GM18907 (cell line): Measurements from ENCODE around the gene PLXNA4.

Experiments used
- ATAC-seq: cut with Tn5 transposase; IDR thresholded peaks from one replicate; pipeline ENCODE4 v1.9.1; 2021; ENCODE audit warnings: mild to moderate bottlenecking, moderate library complexity; ENCODE audit not compliant: unreplicated experiment

Gene PLXNA4

GRCh38 chr7:132504852-132505251, 71.4 kb downstream of the PLXNA4 start:
- no peak for ATAC-seq

- no peak for ATAC-seq
Measured at GRCh38 chr7:132504071-132504470, 72.2 kb downstream of the PLXNA4 start.

DNA sequence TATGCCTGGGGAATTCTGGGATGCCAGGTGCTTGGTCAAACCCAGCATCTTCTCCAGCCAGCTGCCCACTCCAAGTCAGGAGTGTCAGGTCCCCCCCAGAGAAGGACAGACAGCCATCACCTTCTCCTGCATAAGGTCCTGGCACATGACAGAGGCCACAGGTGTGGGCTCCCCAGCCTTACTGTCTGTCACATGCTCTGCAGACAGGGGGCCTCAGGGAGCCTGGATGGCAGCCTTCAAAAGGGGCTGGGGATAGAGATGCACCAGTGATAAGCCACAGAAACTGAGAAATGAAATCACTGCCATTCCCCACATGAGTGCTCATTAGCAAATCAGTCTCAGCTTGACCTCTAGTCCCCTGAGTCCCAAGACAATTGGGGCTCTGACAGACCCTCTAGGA, 72.9 kb downstream of the PLXNA4 start:
- no peak for ATAC-seq

- no peak for ATAC-seq
Measured at GRCh38 chr7:132501956-132502355, 74.3 kb downstream of the PLXNA4 start.

- ATAC-seq, result no peak
Measured at GRCh38 chr7:132500727-132501440, 75.4 kb downstream of the PLXNA4 start.

DNA sequence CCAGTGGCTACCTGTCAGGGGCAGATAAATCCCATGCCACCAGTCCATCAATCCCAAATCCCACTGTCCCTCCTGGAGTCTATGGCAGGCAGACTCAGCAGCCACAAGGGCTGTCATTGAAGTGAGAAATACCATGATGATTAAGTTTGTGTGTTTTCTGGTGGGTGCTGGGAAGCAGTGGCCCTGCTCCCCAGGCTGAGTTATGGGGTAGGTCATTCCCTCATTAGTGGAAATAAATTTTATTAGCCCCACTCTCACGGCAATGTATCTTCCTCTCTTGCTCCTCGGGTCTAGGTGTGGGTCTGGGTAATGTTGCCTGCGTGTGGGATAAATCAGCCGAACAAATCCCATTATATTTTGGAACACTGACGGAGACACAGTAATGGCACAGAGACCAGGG, 76.8 kb downstream of the PLXNA4 start:
- no peak for ATAC-seq

GRCh38 chr7:132499065-132499464, 77.2 kb downstream of the PLXNA4 start:
- no peak for ATAC-seq

DNA sequence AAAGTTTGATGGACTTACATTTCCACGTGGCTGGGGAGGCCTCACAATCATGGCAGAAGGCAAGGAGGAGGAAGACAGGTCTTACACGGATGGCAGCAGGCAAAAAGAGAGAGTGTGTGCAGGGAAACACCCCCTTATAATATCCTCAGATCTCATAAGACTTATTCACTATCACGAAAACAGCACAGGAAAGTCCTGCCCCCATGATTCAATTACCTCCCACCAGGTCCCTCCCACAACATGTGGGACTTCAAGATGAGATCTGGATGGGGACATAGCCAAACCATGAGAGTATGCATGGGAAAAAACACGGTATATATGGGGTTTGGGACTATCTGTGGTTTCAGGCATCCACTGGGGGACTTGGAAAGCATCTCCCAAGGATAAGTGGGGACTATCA, 78.0 kb downstream of the PLXNA4 start:
- no peak for ATAC-seq

DNA sequence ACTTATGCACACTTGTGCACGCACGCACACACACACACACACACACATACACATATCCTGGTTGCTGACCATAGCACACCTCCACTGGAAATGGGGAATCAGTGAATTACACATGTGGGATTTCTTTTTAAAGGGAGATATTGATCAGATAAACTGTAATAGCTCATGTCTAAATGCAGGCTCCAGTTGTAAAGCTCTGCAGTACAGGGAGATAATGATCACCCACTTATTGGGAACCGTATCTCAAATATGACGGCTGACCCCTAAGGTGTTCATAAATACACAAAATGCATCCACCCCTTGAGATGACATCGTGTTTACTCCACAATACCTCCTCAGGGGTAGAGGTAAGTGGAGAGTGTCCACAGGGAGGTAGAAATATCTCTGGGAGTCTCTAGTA, 79.2 kb downstream of the PLXNA4 start:
- ATAC-seq, result no peak

DNA sequence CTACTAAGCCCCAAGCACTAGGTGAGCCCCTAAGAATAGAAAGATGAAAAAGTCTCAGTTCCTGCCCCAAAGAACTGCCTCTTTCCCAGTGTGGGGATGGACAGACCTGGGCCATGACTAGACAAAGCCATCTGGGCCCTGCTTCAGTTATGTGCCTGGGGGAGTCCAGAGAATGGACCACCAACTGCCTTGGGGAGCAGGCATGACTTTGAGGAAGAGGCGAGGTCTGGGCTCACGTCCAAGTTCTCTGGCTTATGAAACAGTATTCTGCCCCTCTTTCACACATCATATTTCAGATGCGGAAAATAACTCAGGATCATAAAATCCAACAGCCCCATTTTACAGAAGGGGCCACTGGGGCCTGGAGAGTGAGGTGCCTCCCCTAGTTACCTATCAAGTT, 80.3 kb downstream of the PLXNA4 start:
- ATAC-seq, result no peak

DNA sequence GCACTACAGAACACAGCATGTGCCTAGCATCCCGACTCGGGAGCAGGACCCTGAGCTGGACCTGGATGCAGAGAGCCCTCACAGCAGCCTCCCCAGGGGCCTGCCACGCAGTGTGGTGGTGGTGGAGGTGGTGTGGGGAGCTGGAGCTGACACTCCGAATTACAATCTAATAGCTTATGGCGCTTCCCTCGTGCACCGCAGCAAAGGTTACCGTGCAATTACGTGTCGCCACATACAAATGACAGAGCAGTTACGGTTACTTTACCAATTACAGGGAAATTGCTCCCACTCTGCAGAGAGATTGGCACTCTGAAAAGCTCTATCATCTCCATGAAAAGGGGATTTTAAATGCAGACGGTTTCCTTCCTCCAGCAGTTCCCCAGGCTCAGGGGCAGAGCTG, 81.8 kb downstream of the PLXNA4 start:
- ATAC-seq, result no peak

- no peak for ATAC-seq
Measured at GRCh38 chr7:132492823-132493445, 83.3 kb downstream of the PLXNA4 start.

GRCh38 chr7:132491391-132491945, 84.8 kb downstream of the PLXNA4 start:
- no peak for ATAC-seq

GRCh38 chr7:132490474-132490873, 85.8 kb downstream of the PLXNA4 start:
- ATAC-seq, result no peak

GRCh38 chr7:132489776-132490237, 86.5 kb downstream of the PLXNA4 start:
- no peak for ATAC-seq

GRCh38 chr7:132488634-132489302, 87.5 kb downstream of the PLXNA4 start:
- no peak for ATAC-seq

DNA sequence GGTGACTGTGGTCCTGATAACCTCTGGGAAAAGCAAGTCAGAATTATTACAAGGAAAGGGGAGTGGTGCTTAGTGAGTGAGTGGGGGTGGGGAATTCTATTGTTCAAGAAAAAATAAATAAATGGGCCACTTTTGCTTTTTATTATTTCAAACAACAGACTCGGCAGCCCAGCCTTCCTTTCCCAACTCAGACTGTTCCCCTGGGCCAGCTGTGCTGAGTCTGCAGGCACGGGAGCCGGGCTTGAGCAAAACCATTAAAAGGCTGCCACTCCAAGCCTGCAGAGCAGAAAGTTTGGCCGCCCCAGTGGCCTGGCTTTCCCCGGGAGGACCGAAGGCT, 90.0 kb downstream of the PLXNA4 start:
- no peak for ATAC-seq

DNA sequence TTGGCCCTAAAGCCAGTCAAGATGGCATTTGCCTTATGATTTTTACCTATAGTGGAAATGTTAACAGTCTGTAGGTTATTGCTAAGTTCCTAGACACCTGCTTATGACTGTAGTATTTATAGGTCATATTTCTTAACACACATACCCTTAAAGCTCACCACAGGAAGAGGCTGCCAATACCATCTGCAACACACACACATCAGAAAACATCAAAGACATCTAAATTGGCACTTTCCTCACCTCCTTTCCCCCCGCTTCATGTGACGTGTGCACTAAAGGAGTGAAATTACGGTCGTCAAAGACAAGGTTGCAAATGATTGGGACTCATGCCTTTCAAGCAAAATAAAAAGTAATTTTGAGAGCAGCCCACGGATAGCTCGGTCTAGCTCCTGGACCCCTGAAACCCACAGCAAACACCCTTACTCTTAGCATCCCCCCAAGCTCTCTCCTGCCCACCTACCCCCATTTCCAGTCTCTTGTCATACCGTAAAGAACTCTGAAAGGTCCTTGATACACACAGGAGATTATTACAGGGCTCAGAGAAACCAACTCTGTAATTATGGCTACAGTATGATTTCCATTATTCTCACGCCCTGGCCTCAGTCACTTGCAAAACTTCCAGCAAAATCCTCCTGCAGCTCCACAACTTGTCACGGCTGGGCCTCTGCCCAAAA, 90.5 kb downstream of the PLXNA4 start:
- ATAC-seq, result no peak

DNA sequence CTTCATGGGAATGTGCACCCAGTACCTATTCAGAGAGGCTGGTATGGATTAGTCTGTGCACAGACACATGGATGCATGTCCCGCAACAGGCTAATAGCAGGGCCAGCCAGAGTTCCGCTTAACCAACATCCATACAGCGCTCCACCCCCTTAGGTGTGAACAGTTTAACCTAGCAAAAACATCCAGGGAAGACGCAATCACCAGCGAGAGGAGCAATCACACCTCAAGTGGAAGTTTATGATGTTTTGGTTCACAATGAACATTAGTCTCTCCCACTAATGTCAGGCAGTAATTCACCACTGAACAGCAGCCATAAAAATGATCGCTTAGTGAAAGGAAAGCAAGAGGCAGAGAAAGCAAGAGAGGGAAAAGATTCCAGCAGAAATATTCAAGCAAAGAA, 91.1 kb downstream of the PLXNA4 start:
- ATAC-seq, result no peak

DNA sequence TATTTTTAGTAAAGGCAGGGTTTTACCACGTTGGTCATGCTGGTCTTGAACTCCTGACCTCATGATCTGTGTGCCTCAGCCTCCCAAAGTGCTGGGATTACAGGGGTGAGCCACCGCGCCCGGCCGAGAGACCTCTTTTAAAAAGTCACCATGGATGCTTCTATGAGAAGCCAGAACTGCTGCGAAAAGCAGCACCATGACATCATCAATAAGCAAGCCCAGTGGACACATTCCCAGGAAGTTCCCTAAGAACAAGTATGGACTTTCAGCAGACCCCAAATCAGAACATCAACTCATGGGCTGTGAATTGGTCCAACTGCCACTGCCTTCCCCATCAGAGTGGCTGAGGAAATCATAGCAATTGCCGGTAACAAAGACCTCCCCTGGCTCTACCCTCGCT, 93.4 kb downstream of the PLXNA4 start:
- ATAC-seq, result no peak

GRCh38 chr7:132480534-132480933, 95.7 kb downstream of the PLXNA4 start:
- ATAC-seq, result no peak
